HG02798 (cell line): ENCODE results near the gene SRF.

Experiments
- ATAC-seq: cut with Tn5 transposase; IDR thresholded peaks from one replicate; pipeline ENCODE4 v1.9.1; 2021; ENCODE audit warnings: mild to moderate bottlenecking; ENCODE audit not compliant: unreplicated experiment, poor library complexity

The SRF gene

GRCh38 chr6:43207286-43207685, 36.2 kb downstream of the SRF start:
- no peak for ATAC-seq

- no peak for ATAC-seq
Observed at GRCh38 chr6:43211955-43212354, 40.9 kb downstream of the SRF start.

- no peak for ATAC-seq
Observed at GRCh38 chr6:43213431-43213830, 42.4 kb downstream of the SRF start.

- ATAC-seq, result no peak
Observed at GRCh38 chr6:43215066-43215465, 44.0 kb downstream of the SRF start.

- ATAC-seq, result no peak
Observed at GRCh38 chr6:43216200-43216599, 45.1 kb downstream of the SRF start.

- no peak for ATAC-seq
Observed at GRCh38 chr6:43217351-43217750, 46.3 kb downstream of the SRF start.

GRCh38 chr6:43219119-43219518, 48.0 kb downstream of the SRF start:
- no peak for ATAC-seq

GRCh38 chr6:43219814-43220213, 48.7 kb downstream of the SRF start:
- ATAC-seq, result no peak

- ATAC-seq, result no peak
Observed at GRCh38 chr6:43220439-43220951, 49.4 kb downstream of the SRF start.

- ATAC-seq, result no peak
Observed at GRCh38 chr6:43221046-43221972, 50.2 kb downstream of the SRF start.

GRCh38 chr6:43222418-43223059, 51.5 kb downstream of the SRF start:
- ATAC-seq, result no peak

GRCh38 chr6:43223175-43223574, 52.1 kb downstream of the SRF start:
- no peak for ATAC-seq

- no peak for ATAC-seq
Observed at GRCh38 chr6:43226192-43226851, 55.3 kb downstream of the SRF start.

GRCh38 chr6:43228951-43229802, 58.1 kb downstream of the SRF start, which contains the start of gene DNPH1:
DNPH1 (minus strand) TSS chr6:43229481; CDS start chr6:43229456, 25 bp downstream.
- peak; percentile 84 for ATAC-seq

- ATAC-seq, result no peak
Observed at GRCh38 chr6:43229803-43230620, 58.9 kb downstream of the SRF start.

GRCh38 chr6:43231053-43231452, 60.0 kb downstream of the SRF start:
- no peak for ATAC-seq
